HG03025 (cell line): ENCODE results near the gene ADARB1.

Experiments
- ATAC-seq: cut with Tn5 transposase; IDR thresholded peaks from one replicate; pipeline ENCODE4 v1.9.1; 2021; ENCODE audit warnings: mild to moderate bottlenecking, moderate library complexity; ENCODE audit not compliant: unreplicated experiment, low FRiP score

ADARB1 gene

DNA sequence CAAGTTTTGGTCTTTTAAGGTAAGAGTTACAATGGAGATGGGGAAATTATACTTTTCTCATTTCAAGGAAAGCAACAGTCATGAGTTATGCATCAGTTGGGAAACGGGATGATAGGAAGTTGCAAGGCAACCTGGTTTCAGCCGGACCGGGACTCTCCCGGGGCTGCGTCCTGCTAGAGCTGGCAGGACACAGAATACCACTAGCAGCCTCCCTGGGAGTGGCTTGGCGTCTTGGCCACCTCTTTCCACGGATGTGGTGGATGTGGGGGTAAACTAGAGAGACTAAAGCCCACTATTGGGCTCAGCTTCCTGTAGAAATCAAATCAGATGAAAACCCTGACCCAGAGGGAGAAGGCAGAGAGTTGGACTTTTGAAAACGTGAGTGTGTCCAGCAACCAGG is 71.9 kb downstream of the ADARB1 start:
- ATAC-seq, result no peak

DNA sequence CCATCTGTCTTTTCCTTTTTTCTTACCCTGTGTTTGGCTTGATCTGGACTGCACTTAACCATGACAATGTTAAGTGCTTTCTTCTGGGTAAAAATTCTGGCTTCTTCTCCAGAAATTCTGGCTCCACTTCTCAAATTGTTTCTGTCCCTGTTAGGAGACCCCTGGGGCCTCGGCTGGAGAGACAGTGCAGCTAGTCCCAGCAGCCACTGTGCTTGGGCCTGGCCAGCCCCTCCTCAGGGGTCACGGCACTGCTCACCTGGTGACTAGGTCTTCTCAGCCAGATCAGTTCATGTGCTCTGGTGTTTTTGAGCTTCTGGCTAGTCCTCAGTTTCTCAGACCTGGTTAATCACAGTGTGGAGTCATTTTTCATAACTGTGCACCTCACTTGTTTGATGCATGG is 72.4 kb downstream of the ADARB1 start:
- no peak for ATAC-seq

DNA sequence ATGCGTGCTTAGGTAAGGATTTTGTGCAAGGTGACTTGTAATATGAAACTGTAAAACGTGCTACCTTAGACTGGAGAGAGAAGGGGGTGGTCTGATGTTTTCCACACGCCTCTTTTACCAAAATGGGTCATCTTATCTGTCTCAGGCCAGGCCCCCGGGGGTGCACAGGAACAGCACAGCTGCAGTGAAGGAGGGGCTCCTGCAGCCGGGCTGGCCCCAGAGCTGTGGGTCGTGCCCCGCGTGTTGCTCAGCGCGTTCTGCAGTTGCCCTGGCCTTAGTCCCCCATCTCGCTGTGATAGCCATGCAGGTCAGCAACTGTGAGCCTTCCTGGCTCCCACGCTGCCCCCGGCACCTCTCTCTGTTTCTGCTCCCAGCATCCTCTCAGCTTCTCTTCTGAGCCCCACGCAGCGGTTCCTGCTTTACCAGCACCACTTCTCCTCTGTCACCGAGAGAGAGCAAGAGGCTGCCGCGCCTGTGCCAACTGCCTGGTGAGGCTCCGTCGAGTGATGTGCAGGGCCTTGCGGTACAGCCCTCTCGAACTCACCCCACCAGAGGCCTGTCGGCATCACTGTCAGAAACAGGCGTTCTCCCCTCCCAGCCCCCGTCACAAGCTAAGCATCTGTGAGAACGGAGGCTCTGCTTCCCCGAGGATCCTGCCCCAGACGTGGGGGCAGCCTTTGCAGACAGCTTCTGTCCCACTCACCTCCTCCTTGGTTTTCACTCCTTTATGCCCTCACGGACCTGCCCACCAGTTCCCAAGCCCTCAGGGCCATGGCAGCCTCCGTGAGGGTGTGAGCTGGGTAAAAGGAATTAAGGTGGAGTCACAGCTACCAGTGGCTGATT is 73.3 kb downstream of the ADARB1 start:
- no peak for ATAC-seq

DNA sequence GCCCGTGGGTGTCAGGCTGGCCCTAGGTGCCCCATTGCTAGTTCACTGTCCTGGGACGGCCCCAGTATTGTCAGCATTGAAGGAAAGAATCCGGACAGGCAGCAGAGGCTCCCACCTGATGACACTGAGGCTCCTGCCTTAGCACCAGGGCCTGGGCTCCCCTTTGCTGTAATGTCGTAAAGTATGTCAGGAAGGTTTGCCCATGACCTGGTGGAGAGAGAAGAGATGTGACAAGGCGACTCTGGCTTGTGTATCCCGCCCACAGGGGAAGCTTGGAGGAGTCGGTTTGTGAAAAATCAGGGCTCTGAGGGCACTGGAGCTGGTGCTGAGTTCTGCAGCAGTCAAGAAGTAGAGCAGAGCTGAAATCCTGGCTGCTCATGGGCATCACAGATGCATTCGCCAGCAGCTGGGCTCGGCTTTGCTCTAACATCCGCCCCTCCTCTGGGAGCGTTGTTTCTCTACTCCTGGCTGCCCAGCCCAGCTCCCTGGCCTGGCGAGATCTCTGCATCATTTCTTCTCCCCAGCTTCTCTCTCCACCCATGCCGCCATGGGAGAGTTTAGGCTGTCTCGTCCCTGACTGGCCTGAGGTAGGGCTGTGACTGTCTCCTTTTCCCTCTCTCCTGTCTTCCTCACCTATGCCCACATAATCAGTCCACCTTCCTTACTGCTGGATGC is 74.1 kb downstream of the ADARB1 start:
- no peak for ATAC-seq

DNA sequence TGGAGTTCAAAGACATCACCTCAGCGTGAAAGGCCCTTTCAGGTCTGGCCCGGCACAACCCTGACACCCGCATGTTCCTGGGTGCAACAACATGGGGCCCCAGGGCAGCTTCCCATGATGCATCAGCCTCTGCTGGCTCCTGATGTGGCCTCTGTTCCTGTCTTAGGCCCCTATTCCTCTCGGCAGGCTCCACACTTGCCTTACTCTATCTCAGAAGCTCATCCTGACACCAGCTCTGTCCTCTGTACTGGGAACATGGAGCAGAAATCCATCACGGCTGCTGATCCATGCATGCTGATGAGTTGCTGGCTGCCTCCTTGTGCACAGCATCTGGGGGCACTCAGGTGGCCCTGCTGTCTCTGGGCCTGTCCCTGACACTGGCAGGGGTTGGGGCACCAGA is 74.6 kb downstream of the ADARB1 start:
- ATAC-seq, result no peak

DNA sequence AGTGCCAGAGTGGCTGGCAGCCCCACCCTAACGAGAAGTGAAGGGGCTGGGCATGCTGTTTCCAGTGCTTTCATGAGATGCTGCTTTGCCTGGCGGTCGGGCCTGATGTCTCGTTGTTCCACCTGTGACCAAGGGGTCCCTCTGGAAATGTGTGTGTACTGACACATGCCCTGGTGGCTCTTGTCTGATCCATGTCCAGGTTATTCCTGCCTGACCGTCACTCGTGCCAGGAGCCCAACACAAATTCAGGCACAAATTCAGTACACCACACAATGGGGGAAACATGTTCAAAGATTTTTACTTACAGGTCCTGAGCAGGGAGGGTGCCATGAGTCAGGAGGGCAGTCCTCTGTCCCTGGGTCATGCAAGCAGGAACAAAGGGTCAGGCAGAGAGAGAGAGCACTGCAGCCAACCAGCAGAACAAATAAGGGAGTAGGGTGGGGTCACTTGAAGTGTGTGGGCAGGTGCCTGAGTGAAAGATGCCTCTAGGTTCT is 76.3 kb downstream of the ADARB1 start:
- no peak for ATAC-seq

DNA sequence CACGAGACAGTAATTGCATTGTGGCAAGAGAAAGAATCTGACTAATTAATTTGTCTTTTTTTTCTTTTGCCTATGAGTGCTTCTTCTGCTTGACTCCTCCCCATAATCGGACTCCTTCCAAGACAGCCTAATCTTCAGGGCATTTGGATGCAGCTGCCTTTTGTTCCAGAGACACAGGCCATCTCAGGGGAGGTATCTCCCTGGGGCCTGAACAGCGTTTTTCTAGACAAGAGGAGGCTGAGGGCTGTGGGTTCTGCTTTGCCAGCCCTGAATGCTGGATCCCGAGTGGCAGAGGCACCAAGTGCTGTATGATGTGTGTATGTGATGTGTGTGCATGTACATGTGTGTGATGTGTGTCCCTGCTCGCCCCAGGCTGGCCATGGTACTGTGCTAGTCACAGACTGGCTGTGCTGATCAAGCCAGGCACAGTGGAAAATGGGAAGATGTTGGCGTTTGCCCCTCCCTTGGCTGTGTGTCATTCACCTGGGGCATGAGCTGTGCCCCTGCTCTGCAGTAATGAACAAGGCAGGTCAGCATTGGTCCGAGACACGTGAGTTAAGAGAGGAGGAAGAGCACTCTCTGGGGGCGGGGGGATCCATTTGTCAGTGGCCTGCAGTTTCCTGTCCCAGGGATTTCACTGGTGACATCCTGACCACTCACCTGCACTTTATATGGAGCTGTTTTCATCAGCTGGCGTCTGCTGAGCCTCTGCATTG is 77.2 kb downstream of the ADARB1 start:
- no peak for ATAC-seq

DNA sequence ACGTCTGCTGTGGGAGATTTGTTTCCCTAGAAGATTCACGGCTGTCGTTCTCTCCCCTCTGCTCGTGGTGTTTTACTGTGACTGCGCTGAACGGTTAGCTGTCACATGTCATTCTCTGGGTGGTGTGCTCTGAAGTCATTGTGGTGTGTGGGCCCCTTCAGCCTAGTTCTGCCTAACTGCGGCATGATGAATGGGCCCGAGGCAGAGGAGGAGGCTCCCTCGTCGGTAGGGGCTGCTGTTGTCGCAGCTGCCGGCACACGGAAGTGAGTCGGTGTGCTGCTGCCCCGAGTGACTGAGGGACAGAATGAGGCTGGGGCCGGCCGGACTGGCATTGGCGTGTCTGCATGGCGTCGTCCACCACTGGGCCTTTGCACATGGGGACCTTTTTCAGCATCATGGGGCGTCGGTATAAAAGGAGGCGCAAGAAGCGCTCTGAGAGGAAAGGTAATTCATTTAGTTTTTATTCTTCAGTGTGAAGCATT is 77.9 kb downstream of the ADARB1 start:
- no peak for ATAC-seq

DNA sequence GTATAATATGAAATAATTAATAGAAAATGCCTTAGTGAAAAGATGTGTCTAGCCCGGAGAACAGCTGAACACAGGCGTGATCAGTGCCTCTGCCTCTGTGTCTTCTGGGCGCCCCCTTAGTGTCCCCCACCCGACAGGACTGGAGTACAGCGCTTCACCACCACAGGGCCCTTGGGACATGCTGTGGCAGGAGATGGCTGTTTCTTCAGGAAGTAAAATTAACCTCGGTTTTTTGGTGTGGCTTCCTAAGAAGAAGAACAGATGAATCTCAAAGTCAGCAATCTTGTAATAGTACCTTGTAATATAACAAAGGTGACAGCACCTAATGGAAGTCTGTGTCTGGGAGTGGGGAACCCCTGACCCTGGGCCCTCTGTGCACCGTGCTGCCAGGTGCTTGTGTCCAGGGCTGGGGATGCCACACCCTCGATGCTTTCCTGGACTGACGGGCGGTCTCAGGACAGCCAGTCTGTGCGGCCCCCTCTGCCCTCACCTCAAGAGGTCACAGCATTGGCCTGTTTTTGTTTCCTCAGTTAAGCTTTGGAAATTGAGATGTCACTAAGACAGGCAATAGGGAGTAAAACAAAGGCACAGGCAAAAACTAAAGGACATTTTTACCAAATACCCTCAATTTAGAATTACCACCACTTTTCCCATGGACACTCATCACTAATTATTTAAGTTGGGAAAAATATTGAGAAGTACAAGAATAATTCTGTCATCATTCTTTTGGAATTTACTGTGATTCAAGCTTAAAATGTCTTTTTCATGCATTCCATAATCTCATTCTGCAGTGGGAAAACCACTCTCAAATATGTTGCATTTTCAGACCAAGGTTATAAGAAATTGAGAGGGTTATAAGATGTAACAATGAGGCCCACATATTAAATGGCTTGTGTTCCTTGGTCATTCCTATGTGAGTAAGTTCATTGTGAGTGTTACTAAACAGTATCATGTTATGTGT is 79.3 kb downstream of the ADARB1 start:
- ATAC-seq, result no peak

DNA sequence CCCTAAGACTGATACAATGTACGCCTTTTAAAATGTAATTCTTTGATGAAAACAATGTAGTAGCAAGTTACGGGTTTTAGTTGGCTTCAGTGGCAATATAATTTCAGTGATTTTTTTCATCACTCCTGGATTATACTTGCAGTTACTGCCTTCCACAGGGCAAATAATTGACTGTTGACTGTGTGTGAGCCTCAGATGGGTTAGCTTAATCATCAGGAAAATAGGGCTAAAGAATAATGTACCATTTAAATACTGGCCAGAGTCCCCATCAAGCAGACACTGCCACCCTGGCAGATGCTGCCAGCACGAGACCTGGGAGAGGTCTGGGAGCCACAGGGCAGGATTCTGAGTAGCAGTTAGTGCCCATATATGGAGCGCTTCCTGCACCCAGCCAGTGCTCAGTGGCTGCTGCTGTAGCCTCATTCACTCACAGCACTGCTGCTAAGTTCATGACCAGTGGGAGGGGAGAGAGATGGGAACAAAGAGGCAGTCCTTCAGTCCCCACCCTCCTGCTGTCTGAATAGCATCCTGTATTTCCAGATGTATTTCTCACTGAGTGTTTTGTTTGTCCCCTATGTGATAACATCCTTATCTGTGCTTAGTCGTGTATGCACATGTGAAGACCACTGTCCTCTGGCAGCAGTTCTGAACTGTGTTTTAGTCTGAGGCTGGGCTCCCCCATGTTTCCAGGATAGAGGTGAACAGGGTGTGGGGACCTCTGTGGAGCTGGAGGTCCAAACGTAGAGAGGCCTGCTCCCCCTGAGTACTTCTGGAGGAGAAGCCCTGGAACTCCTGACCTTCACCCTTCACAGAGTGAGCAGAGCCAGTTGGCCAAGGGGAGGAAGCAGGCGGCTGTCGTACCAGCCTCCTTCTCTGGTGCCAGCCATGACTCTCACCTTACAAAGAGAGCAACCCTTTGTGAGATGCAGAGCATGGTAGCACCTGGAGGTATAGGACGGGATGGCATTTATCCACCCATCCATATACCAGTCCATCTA is 80.4 kb downstream of the ADARB1 start:
- no peak for ATAC-seq

DNA sequence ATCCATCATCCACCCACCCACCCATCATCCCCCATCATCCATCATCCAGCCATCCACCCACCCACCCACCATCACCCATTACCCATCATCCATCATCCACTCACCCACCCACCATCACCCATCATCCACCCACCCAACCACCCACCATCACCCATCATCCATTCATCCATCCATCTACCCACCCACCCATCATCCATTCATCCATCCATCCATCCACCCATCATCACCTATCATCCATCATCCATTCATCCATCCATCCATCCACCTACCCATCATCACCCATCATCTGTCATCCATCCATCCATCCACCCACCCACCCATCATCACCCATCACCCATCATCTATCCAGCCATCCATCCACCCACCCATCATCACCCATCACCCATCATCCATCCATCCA is 81.5 kb downstream of the ADARB1 start:
- no peak for ATAC-seq

DNA sequence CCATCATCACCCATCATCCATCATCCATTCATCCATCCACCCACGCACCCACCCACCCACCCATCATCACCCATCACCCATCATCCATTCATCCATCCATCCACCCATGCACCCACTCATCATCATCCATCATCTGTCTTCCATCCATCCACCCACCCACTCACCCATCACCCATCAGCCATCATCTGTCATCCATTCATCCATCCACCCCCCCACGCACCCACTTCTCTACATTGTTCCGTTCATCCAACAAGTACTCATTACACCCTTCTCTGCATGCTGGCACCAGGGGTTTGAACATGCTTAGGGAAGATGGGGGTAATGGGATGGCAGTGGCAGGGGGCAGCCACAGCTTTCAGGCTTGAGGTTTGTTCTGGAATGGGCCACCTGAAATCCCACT is 82.1 kb downstream of the ADARB1 start:
- no peak for ATAC-seq

DNA sequence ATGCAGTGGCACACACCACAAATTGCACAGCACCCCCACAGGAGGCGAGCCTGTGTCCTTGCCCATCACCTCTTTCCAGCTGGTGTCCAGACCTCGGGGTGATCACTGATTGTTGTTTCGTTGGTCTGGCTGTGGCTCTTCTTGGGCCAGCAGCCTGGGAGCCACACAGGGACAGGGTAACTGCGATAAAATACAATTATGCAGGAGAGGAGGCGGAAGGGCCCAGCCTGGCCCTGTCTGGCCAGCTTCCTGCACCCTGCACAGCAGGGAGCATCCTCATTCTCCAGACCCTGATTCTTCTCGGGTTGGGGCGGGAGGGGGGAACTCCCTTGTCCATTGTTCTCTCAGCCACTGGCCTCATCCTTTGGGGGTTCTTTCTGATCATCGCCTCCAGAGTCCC is 83.6 kb downstream of the ADARB1 start:
- no peak for ATAC-seq

DNA sequence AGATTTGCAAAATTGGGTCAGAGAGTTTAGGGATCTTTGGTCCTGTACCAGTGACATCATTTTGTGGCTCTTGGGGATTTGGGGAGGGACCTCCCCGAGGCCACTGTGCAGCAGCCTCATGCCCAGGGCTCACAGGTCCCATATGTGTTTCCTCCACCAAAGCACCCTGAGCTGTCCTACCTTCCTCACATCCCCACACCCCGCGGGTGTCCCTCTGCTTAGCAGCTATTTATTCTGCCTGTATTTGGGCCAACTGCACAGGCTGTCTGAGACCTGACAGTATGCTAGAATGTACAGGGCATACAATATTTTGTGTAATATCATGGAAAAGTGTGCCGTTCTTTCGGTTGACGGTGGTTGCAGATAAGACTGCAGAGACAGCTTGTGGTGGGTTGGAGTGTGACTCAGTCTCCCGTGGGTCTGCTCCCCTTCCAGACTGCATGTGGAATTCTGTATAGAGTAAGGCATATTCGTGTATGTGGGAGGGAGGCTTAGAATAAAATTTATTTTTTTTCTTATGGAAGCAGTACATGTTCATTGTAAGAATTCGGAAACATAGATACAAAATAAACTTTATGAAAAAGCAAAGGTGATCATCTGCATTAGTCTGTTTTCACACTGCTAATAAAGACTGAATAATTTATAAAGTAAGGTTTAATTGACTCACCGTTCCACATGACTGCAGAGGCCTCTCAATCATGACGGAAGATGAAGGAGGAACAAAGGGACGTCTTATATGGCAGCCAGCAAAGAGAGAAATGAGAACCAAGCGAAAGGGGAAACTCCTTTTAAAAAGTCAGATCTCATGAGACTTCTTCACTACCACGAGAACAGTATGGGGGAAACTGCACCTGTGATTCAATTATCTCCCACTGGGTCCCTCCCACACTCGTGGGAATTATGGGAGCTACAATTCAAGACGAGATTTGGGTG is 84.4 kb downstream of the ADARB1 start:
- ATAC-seq, result no peak

DNA sequence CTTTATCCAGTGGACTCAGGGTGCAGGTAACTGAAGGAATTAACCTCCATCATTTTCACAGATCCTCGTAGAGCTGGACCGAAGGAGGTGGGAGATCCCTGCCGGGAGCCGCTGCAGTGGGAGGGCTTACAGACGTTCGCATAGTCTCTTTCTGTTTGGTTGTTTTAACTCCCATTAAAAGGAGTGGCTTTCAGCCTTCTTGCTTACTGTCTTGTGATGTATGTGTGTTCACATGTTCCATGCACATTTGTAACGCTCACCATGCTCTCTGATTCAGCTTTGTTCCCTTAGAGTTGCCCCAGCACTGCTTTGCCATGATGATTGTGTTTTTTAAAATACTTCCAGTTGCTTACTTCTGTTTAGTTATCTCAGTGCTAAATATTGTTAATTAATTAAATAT is 85.8 kb downstream of the ADARB1 start:
- no peak for ATAC-seq

DNA sequence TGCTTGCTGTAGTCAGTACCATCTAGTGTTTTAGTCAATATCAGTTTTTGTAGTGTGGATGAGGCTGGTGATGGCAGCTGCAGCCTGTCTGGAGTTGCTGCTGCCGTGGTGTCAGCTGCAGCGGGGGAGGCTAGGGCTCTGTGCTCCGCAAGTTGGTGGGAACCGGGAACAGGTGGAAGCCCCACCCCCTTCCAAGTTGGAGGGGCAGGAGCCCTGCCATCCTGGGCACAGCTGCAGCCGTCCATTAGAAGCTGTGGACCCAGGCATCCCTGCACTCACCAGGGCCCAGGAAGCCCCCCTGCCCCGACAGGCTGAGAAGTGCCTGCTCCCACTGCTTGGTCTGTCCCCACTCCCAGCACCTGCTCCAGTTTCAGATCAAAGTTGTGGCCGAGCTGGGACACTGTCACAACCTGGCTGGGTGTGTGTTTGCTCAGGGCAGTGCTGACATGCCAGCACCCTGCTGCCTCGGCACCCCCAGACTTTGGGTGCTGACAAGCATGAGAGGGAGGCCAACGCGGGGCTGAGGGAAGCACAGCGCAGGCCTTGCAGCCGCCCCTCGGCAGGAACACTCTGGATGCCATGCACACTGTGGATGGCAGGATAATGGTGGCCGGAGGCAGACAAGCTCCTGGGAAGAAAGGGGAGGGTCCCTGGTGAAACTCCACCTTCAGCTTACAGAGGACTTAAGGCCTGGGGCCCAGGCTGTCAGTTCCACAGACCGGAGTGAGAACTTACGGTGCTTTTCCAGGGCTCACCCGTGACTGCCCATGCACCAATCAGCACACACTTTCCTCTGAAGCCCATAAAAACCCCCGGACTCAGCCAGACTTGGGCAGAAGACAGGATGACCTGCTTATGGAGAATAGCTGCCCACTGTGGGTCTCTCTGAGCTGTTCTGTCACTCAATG is 86.9 kb downstream of the ADARB1 start:
- no peak for ATAC-seq

DNA sequence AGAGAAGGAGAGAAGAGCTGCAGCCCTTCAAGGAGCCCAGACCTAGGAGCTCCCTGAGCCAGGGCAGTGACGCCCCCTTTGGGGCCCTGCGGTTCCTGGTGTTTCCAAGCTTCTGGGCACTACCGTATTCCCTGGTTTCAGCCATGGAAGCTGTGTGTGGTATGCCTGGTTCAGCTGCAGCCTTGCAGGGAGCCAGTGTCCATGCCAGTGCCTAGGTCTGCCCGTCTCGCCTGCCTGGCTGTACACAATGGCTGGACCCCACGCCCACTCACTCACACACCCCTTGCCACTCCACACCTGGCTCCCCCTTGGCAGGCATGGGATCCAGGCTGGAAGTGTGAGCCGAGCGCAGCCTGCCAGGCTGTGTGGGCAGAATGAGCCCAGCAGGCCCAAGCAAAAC is 87.7 kb downstream of the ADARB1 start:
- no peak for ATAC-seq
